HepG2 (cell line): Measurements from ENCODE around the gene ZBTB7B. TPM values are rescaled to one million over a fixed set of nuclear protein-coding genes. Genes with fewer than 3 reads are reported as not detected.

Experiments
- ASH2L ChIP-seq: fragments of 300-600, 200-600 bp; sonication (generic); IDR thresholded peaks from 2 replicates; pipeline ENCODE4 v1.7.0; 2017; ENCODE audit warnings: low read depth, mild to moderate bottlenecking, moderate library complexity, mixed read lengths, low read length; ENCODE audit not compliant: insufficient read length
- DNMT3B ChIP-seq: conservative IDR thresholded peaks from 2 replicates; pipeline ENCODE4 v1.6.1; 2016; ENCODE audit warnings: missing biosample characterization, control low read depth
- FOSL1 ChIP-seq: sonication (generic); formaldehyde crosslinking; IDR thresholded peaks from 2 replicates; pipeline ENCODE4 v1.9.0; 2021; ENCODE audit warnings: missing genetic modification reagents, borderline replicate concordance
- KLF13 ChIP-seq: sonication (generic); formaldehyde crosslinking; IDR thresholded peaks from 2 replicates; pipeline ENCODE4 v1.4.0; 2020; ENCODE audit warnings: mild to moderate bottlenecking, missing genetic modification reagents
- MEIS1 ChIP-seq: sonication (generic); formaldehyde crosslinking; IDR thresholded peaks from 2 replicates; pipeline ENCODE4 v1.9.0; 2021; ENCODE audit warnings: mild to moderate bottlenecking, missing genetic modification reagents, moderate library complexity, borderline replicate concordance
- NONO ChIP-seq, 2 experiments: fragments of 450-650 bp in 1 of 2; sonication (generic) in 1 of 2; formaldehyde crosslinking in 1 of 2; IDR thresholded peaks in 1 of 2; conservative IDR thresholded peaks in 1 of 2; 2 replicates each; pipeline versions ENCODE4 v1.6.1 to v1.8.0; 2017 to 2022; ENCODE audit warnings: mild to moderate bottlenecking in 1 of 2, missing genetic modification reagents in 1 of 2, moderate library complexity in 1 of 2
- NR3C1 ChIP-seq: sonication (generic); formaldehyde crosslinking; IDR thresholded peaks from 2 replicates; pipeline ENCODE4 v1.4.0; 2020; ENCODE audit warnings: missing genetic modification reagents
- ZNF879 ChIP-seq: sonication (generic); formaldehyde crosslinking; IDR thresholded peaks from 2 replicates; pipeline ENCODE4 v1.8.1; 2023; ENCODE audit warnings: missing genetic modification reagents
- polyA plus RNA-seq, 8 experiments: library from polyadenylated mRNA; depleted of rRNA in 3 of 8; stranded (reverse) in 7 of 8; unstranded in 1 of 8; fragments of >200 nt; fragmentation: Illumina TruSeq in 4 of 8; extraction: Trizol in 4 of 8; gene quantifications; 2 replicates each; pipeline versions ENCODE4 v1.2.1 to v1.2.3, GENCODE V29; 2011 to 2016; ENCODE audit warnings: low read depth in 4 of 8, missing spikeins in 1 of 8, mixed read lengths in 1 of 8; ENCODE audit not compliant: insufficient read depth in 1 of 8
- total RNA-seq, 5 experiments: library from RNA; depleted of rRNA; stranded (reverse); fragments of >200 nt; fragmentation: Illumina TruSeq; extraction: Trizol; gene quantifications; 2 replicates each; pipeline ENCODE4 v1.2.3, GENCODE V29; 2016; ENCODE audit warnings: low read depth in 1 of 5
- TF ChIP-seq, protein P1 (sequence below): conservative IDR thresholded peaks from 2 replicates; pipeline ENCODE4 v1.6.1; 2018; ENCODE audit warnings: missing genetic modification reagents
- TF ChIP-seq, protein P2 (sequence below): sonication (generic); formaldehyde crosslinking; IDR thresholded peaks from 2 replicates; pipeline ENCODE4 v1.4.0; 2020; ENCODE audit warnings: mild to moderate bottlenecking, missing genetic modification reagents
- TF ChIP-seq, protein P3 (sequence below): IDR thresholded peaks from 2 replicates; pipeline ENCODE4 v1.6.1; 2016; ENCODE audit warnings: low read depth, missing genetic modification reagents, missing compliant biosample characterization
- TF ChIP-seq, protein P4 (sequence below): sonication (generic); formaldehyde crosslinking; conservative IDR thresholded peaks from 2 replicates; pipeline ENCODE4 v1.8.1; 2023; ENCODE audit warnings: missing genetic modification reagents
- TF ChIP-seq, protein P5 (sequence below): sonication (generic); formaldehyde crosslinking; IDR thresholded peaks from 2 replicates; pipeline ENCODE4 v1.4.0; 2020; ENCODE audit warnings: missing genetic modification reagents
- TF ChIP-seq, protein P6 (sequence below): sonication (generic); formaldehyde crosslinking; IDR thresholded peaks from 2 replicates; pipeline ENCODE4 v1.4.0; 2020; ENCODE audit warnings: missing genetic modification reagents, borderline replicate concordance

The ZBTB7B gene
- total and polyA plus RNA-seq, 2 of the 13 experiments (the other 11 are each of a cell fraction or from before 2014, with no cell fraction given): 15.5 to 17.5 TPM

DNA sequence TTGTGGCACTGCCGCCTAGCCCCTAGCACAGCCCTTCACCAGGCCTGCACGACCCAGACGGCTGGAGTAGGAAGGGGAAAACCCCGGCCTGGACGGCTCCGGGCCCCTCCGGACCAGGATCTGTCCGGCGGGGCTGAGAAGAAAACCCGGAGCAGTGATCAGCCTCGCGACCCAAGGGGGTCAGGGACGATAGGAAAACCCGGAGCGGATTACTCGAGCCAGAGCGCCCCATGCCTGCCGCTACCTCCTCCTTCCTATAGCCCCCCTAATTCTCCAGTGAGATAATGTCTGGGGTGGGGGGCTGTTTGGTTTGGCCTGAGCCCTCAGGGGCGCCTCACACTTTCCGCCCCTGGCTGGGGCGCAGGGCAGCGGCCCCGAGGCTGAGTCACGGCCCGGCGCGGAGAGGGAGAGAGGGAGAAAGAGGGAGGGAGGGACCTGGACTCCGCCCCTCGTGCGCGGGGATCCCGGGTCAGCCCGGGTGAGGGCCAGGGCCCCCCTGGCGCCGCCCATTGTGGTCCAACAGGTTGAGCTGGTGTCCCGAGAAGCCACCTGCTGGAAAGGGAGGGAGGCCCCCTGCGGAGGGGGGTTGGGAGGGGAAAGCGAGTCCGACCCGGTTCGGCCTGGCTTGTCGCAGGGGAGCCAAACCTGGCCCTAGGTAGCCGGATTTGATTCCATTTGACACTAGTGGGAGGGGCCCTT is 1.7 kb upstream of the ZBTB7B start (continued):
- TF ChIP-seq FOSL1 (CRISPR knock-in tag): peak; percentile 58; the same call in 1 of the 2 replicates
- TF ChIP-seq, protein P1, sequence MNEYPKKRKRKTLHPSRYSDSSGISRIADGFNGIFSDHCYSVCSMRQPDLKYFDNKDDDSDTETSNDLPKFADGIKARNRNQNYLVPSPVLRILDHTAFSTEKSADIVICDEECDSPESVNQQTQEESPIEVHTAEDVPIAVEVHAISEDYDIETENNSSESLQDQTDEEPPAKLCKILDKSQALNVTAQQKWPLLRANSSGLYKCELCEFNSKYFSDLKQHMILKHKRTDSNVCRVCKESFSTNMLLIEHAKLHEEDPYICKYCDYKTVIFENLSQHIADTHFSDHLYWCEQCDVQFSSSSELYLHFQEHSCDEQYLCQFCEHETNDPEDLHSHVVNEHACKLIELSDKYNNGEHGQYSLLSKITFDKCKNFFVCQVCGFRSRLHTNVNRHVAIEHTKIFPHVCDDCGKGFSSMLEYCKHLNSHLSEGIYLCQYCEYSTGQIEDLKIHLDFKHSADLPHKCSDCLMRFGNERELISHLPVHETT: peak; percentile 64; the same call in 1 of the 2 replicates
- no peak for TF ChIP-seq NONO (IDR thresholded peaks at IDR 0.05)
- TF ChIP-seq NONO (CRISPR knock-in tag; conservative IDR thresholded peaks at IDR 0.05): peak; percentile 54
- TF ChIP-seq, protein P2, sequence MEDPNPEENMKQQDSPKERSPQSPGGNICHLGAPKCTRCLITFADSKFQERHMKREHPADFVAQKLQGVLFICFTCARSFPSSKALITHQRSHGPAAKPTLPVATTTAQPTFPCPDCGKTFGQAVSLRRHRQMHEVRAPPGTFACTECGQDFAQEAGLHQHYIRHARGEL: no peak
- TF ChIP-seq, protein P3, sequence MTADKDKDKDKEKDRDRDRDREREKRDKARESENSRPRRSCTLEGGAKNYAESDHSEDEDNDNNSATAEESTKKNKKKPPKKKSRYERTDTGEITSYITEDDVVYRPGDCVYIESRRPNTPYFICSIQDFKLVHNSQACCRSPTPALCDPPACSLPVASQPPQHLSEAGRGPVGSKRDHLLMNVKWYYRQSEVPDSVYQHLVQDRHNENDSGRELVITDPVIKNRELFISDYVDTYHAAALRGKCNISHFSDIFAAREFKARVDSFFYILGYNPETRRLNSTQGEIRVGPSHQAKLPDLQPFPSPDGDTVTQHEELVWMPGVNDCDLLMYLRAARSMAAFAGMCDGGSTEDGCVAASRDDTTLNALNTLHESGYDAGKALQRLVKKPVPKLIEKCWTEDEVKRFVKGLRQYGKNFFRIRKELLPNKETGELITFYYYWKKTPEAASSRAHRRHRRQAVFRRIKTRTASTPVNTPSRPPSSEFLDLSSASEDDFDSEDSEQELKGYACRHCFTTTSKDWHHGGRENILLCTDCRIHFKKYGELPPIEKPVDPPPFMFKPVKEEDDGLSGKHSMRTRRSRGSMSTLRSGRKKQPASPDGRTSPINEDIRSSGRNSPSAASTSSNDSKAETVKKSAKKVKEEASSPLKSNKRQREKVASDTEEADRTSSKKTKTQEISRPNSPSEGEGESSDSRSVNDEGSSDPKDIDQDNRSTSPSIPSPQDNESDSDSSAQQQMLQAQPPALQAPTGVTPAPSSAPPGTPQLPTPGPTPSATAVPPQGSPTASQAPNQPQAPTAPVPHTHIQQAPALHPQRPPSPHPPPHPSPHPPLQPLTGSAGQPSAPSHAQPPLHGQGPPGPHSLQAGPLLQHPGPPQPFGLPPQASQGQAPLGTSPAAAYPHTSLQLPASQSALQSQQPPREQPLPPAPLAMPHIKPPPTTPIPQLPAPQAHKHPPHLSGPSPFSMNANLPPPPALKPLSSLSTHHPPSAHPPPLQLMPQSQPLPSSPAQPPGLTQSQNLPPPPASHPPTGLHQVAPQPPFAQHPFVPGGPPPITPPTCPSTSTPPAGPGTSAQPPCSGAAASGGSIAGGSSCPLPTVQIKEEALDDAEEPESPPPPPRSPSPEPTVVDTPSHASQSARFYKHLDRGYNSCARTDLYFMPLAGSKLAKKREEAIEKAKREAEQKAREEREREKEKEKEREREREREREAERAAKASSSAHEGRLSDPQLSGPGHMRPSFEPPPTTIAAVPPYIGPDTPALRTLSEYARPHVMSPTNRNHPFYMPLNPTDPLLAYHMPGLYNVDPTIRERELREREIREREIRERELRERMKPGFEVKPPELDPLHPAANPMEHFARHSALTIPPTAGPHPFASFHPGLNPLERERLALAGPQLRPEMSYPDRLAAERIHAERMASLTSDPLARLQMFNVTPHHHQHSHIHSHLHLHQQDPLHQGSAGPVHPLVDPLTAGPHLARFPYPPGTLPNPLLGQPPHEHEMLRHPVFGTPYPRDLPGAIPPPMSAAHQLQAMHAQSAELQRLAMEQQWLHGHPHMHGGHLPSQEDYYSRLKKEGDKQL: peak; percentile 41; the same call in 1 of the 2 replicates
- TF ChIP-seq, protein P4, sequence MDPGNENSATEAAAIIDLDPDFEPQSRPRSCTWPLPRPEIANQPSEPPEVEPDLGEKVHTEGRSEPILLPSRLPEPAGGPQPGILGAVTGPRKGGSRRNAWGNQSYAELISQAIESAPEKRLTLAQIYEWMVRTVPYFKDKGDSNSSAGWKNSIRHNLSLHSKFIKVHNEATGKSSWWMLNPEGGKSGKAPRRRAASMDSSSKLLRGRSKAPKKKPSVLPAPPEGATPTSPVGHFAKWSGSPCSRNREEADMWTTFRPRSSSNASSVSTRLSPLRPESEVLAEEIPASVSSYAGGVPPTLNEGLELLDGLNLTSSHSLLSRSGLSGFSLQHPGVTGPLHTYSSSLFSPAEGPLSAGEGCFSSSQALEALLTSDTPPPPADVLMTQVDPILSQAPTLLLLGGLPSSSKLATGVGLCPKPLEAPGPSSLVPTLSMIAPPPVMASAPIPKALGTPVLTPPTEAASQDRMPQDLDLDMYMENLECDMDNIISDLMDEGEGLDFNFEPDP (CRISPR knock-in tag): 0 out of 2 replicates have a peak, but pooled peaks have one; percentile 61
- no peak for TF ChIP-seq ZNF879 (CRISPR knock-in tag)
- TF ChIP-seq DNMT3B (CRISPR knock-in tag): peak; percentile 22; the same call in 1 of the 2 replicates
- TF ChIP-seq MEIS1 (CRISPR knock-in tag): peak; percentile 74
- TF ChIP-seq, protein P5, sequence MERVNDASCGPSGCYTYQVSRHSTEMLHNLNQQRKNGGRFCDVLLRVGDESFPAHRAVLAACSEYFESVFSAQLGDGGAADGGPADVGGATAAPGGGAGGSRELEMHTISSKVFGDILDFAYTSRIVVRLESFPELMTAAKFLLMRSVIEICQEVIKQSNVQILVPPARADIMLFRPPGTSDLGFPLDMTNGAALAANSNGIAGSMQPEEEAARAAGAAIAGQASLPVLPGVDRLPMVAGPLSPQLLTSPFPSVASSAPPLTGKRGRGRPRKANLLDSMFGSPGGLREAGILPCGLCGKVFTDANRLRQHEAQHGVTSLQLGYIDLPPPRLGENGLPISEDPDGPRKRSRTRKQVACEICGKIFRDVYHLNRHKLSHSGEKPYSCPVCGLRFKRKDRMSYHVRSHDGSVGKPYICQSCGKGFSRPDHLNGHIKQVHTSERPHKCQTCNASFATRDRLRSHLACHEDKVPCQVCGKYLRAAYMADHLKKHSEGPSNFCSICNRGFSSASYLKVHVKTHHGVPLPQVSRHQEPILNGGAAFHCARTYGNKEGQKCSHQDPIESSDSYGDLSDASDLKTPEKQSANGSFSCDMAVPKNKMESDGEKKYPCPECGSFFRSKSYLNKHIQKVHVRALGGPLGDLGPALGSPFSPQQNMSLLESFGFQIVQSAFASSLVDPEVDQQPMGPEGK: peak; percentile 98
- TF ChIP-seq, protein P6, sequence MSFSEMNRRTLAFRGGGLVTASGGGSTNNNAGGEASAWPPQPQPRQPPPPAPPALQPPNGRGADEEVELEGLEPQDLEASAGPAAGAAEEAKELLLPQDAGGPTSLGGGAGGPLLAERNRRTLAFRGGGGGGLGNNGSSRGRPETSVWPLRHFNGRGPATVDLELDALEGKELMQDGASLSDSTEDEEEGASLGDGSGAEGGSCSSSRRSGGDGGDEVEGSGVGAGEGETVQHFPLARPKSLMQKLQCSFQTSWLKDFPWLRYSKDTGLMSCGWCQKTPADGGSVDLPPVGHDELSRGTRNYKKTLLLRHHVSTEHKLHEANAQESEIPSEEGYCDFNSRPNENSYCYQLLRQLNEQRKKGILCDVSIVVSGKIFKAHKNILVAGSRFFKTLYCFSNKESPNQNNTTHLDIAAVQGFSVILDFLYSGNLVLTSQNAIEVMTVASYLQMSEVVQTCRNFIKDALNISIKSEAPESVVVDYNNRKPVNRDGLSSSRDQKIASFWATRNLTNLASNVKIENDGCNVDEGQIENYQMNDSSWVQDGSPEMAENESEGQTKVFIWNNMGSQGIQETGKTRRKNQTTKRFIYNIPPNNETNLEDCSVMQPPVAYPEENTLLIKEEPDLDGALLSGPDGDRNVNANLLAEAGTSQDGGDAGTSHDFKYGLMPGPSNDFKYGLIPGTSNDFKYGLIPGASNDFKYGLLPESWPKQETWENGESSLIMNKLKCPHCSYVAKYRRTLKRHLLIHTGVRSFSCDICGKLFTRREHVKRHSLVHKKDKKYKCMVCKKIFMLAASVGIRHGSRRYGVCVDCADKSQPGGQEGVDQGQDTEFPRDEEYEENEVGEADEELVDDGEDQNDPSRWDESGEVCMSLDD (CRISPR knock-in tag): peak; percentile 99
- no peak for TF ChIP-seq KLF13 (CRISPR knock-in tag)
- TF ChIP-seq ASH2L: peak; percentile 90
- no peak for TF ChIP-seq NR3C1 (CRISPR knock-in tag)
